GM21737 (cell line): ENCODE results near the gene CSTPP1.
"Not testable (repeated sequence)": the region's sequence is repeated elsewhere in the genome, so short reads cannot be mapped to it uniquely, and the experiment has no call there.

ENCODE experiments used
- ATAC-seq: cut with Tn5 transposase; IDR thresholded peaks from one replicate; pipeline ENCODE4 v1.9.1; 2021; ENCODE audit warnings: mild to moderate bottlenecking, moderate library complexity; ENCODE audit not compliant: unreplicated experiment

CSTPP1 gene

DNA sequence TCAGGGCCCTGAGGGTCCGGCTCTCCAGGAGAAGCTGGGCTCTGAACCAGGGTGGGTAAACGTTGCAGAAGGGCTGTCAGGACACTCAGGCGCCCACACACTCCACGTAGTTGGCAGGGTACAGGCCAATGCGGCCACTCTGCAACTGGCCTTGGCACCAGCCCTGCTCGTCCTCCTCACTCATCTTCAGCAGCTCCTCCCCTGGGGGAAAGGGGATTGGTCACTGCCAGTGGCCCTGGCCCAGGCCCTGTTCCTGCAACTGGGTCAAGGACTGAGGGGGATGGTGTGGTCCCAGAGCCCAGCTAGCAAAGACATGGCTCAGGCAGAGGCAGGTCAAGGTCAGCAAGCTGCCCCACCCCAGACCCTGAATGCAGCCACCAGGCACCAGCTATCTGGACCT is 241.3 kb downstream of the CSTPP1 start:
- no peak for ATAC-seq

- no peak for ATAC-seq
Observed at GRCh38 chr11:47178316-47178715, 241.8 kb downstream of the CSTPP1 start.

GRCh38 chr11:47178737-47179654 is 242.4 kb downstream of the CSTPP1 start:
- no peak for ATAC-seq

GRCh38 chr11:47179655-47179991 is 243.1 kb downstream of the CSTPP1 start:
- no peak for ATAC-seq

- no peak for ATAC-seq
Observed at GRCh38 chr11:47180006-47180787, 243.6 kb downstream of the CSTPP1 start.

DNA sequence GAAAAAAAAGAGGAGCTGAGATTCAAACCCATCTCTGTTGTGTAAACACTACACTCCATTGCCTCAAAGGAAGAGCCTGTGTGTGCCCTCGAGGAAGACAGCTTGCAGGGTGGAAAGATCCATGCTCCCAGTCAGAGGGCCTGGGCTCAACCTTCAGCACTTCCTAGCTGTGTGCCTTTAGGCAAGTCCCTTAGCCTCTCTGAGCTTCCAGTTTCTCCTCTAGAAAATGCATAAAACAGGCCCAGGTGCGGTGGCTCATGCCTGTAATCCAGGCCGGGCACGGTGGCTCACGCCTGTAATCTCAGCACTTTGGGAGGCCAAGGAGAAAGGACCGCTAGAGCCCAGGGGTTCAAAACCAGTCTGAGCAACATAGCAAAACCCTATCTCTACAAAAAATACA is 244.7 kb downstream of the CSTPP1 start:
- ATAC-seq: no peak

DNA sequence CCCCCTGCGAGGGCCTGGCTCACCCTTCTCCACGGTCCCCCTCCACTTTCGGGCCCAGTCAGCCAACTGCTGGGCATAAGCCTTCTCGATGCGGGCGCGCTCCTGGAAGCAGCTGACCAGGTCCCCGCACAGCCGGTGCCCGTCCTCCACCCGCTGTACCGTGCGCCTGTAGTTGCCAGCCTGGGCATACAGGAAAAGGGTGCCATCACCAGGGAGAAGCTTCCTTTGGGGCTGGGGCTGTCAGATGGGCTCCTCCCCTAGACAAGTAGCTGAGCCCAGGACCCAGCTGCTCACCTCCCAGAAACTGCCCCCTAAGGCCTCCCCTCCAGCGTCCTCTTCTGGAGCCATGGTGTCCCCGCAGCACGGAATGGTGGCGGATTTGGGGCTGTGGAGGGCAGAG is 245.8 kb downstream of the CSTPP1 start:
- no peak for ATAC-seq

- no peak for ATAC-seq
Observed at GRCh38 chr11:47183031-47183856, 246.7 kb downstream of the CSTPP1 start.

GRCh38 chr11:47183969-47184368 is 247.4 kb downstream of the CSTPP1 start:
- no peak for ATAC-seq

DNA sequence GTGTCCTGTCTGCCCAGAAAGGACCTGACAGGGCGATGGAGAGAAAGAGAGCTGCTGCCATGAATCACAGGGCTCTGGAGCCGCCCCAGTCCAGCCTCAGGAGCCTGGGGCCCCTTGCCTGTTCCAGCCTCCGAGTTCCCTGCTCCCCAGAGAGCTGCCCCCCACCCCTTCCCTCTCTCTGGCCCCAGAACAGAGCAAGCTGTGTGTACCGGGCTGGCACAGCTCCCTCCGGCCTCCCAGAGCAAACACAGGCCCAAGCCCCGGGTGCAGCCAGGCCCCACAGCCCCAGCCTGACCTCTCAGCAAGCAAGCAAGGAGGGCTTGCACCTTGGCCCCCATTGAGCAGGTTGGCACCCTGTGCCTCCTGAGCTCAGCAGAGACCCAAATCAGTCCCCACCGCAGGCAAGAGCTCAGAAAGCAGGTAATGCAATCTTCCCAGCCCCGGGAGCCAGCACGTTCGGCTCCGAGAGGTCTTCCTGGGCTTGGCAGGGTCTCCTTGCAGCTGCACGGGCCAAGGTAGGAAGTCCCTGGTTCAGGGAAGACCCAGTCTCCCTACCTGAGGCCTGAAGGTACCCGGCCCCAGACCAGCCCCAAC is 248.2 kb downstream of the CSTPP1 start:
- ATAC-seq: no peak

- ATAC-seq: no peak
Observed at GRCh38 chr11:47185305-47186075, 248.9 kb downstream of the CSTPP1 start.

DNA sequence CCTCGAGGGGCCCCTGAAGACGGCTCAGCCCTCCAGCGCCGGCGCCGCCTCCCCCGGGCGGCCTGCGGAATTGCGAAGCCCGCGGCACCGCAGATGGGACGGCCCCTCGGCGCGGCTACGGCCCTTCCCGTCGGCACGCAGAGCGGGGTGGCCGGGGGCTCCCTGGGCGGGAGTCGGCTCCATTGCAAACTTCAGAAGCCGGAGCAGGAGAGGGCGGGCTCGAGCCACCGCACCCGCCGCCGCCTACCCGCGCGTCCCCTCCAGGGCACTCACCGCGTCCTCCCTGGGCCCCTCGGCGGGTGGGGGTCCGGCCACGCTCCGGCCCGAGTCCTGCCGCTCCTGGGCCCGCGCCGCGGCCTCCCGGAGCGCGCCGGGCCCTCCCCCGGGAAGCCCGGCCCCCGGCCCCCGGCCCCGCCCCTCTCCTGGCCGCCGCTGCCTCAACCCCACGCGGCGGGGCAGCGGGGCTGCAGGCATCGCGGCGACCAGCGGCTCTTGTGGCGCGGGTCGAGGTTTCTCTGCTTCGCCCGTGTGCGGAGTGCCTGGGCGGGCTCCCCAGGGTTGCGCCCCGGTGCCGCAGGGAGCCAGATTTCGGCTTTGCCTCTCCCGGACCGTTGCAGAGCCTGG is 249.6 kb downstream of the CSTPP1 start, which contains the start of gene PACSIN3:
Gene PACSIN3, minus strand, starts transcription at position 359 of the 624 bp plus-strand sequence. CDS start 3,707 bp downstream, outside the sequence.
- ATAC-seq: peak; percentile 49

DNA sequence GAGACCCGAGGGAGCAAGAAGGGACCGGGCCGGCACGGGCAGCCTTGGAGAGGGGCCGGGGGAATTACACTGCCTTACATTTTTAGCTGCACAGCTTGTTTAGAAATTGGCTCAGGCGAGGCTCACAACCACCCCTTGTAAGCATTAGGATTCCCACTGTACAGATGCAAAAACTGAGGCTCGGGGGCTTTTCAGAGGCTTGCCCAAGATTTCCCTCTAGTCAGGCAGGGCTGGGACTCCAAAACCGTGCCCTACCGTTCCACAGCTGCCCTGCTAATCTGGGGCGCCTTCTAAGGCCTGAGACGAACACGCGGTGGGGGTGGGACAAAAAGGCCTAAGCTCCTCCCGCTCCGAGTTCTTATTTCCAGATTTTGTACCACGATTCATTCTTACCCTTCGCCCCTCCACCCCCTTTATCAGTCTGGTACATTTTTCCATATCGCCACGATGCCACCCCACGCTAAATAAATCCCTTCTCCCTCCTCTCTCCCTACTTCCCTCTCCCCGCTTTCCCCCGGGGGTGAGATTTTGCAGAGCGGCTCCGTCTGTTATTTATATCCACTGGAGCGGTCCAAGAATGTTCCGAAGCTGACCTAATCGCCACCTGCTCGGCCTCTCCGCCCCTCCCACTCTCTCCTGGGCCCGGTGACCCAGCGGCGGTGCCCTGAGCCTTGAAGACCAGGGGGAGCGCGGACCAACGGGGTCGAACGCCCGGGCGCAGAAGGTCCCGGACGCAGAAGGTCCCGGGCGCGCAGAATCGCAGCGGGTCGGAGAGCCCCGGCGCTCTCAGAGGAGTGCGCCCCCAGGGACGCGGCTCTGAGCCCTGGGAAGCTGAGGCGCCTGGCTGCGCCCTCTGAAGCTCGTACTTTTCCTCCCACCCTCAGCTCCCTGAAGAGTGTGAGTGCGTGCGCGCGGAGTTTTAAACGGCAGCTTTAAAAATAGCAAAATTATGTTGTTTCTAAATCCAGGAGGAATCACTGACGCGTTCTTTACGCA is 250.4 kb downstream of the CSTPP1 start:
- no peak for ATAC-seq

DNA sequence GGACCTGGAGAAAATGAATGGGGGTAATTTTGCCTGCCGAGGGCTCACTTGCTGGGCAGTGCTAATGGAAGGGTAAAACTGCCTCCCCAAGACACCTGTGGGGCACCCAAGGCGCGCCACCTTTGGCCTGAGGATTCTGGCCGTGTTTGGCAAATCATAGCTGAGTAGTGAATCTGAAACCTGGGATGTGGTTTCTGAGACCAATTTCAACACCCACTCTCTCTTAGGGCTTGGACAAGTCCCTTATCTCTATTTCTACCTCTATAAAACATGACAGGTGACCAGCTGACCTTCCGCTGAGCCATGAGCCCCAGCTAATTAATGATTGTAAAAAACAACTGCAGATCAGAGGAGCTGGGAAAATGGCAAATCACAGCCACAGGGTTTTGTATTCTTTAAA is 251.2 kb downstream of the CSTPP1 start:
- ATAC-seq: no peak

GRCh38 chr11:47188259-47188658 is 251.7 kb downstream of the CSTPP1 start:
- no peak for ATAC-seq

GRCh38 chr11:47189100-47189834 is 252.7 kb downstream of the CSTPP1 start:
- no peak for ATAC-seq

- ATAC-seq: not testable (repeated sequence)
Observed at GRCh38 chr11:47191137-47191536, 254.6 kb downstream of the CSTPP1 start.

GRCh38 chr11:47192111-47192510 is 255.6 kb downstream of the CSTPP1 start:
- ATAC-seq: no peak
